ENCODE results near the gene UNC79. TPM values are rescaled to one million over a fixed set of nuclear protein-coding genes. Genes with fewer than 3 reads are reported as not detected.

UNC79 gene
- total RNA-seq, 2 donors from 2014 or later = 6.0 to 14.4 TPM

DNA sequence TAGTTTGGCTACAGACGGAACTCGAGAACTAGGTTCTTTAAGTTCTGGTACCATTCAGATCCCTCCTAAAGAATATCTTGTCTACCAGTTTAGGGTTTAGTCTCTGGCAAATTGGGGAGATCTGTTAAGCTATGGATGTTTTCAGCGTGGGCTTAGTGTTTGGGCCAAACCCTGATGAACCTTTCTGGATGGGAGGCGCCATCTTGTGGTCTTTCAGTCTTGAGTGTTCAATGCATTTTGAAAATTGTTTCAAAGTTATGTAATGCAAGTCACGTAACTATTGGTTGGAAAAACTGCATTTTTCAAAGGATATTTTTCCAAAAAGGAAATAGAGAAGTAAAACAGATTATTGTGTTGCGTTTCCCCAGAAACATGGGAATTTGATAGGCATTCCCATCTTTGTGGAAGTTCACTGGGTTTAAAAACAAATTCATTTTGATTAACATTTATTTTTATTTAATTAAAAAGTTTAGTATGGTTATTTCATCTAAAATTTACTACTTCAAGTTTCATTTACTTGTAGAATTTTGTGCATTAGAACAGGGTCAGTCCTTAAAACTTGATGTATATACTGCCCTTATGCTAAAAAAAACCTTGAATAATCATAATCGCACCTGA lies 188.5 kb downstream of the UNC79 start:
- H3K9me3 Mint-ChIP-seq = no peaks in the 10 kb centered on the region
- DNase-seq = peak; percentile 72

DNA sequence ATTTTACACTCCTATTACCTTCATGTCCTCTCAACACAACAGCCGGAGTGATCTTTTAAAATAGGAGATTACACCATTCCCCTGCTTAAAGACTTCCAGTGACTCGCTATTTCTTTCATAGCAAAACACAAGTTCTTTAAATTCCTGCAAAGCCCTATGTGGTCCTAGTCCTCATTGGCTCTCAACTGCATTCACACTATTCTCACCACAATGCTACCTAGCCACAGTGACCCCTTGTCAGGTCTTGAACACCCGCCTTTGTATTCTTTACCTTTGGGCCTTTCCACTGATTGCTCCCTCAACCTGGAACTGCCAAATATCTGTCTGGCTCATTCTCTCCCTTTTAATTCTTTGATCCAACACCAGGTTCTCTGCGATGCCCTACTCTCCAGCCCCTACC lies 197.3 kb downstream of the UNC79 start:
- TF ChIP-seq, protein P1, sequence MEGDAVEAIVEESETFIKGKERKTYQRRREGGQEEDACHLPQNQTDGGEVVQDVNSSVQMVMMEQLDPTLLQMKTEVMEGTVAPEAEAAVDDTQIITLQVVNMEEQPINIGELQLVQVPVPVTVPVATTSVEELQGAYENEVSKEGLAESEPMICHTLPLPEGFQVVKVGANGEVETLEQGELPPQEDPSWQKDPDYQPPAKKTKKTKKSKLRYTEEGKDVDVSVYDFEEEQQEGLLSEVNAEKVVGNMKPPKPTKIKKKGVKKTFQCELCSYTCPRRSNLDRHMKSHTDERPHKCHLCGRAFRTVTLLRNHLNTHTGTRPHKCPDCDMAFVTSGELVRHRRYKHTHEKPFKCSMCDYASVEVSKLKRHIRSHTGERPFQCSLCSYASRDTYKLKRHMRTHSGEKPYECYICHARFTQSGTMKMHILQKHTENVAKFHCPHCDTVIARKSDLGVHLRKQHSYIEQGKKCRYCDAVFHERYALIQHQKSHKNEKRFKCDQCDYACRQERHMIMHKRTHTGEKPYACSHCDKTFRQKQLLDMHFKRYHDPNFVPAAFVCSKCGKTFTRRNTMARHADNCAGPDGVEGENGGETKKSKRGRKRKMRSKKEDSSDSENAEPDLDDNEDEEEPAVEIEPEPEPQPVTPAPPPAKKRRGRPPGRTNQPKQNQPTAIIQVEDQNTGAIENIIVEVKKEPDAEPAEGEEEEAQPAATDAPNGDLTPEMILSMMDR (conservative IDR thresholded peaks at IDR 0.05) = no peak
- Mint-ChIP-seq H3K9me3 (no peaks in the 10 kb centered on the region), H3K27ac (no peak overlapping the region), H3K27me3 (ENCODE audit: insufficient read depth) (no peaks in the 10 kb centered on the region), H3K4me3 (no peak overlapping the region), H3K36me3 (ENCODE audit: low read depth) (no peaks in the 10 kb centered on the region), H3K4me1 (no peaks in the 10 kb centered on the region)
- peak; percentile 54 for DNase-seq
- Histone ChIP-seq H3K27ac (ENCODE audit: low read depth, low read length) (no peak overlapping the region), H3K27me3 (ENCODE audit: control insufficient read depth, insufficient read depth, low read length, poor library complexity, severe bottlenecking) (no peaks in the 10 kb centered on the region), H3K9me3 (ENCODE audit: control insufficient read depth, low read length) (no peaks in the 10 kb centered on the region), H3K4me1 (ENCODE audit: control insufficient read depth, insufficient read depth, low read length) (no peaks in the 10 kb centered on the region), H3K9ac (ENCODE audit: extremely low read depth, low read length, poor library complexity, severe bottlenecking) (no peak overlapping the region), H3K4me3 (ENCODE audit: low read length) (no peak overlapping the region), H3K36me3 (ENCODE audit: control insufficient read depth, insufficient read depth, low read length) (no peaks in the 10 kb centered on the region)
- WGBS, 2 experiments (ENCODE audit: insufficient coverage in 1 of 2, insufficient read length in 1 of 2) = 87 to 96% methylated on average over 3 to 4 of the region's 4 CpGs

More for the DNA sequence above, 188.5 kb downstream of the UNC79 start:
- TF ChIP-seq, protein P1 (conservative IDR thresholded peaks at IDR 0.05) = peak; percentile 84
- Histone ChIP-seq H3K4me3 (ENCODE audit: low read length) (no peak overlapping the region), H3K27me3 (ENCODE audit: control insufficient read depth, insufficient read depth, low read length, poor library complexity, severe bottlenecking) (no peaks in the 10 kb centered on the region), H3K36me3 (ENCODE audit: control insufficient read depth, insufficient read depth, low read length) (no peaks in the 10 kb centered on the region), H3K9me3 (ENCODE audit: control insufficient read depth, low read length) (no peaks in the 10 kb centered on the region), H3K4me1 (ENCODE audit: control insufficient read depth, insufficient read depth, low read length) (no peaks in the 10 kb centered on the region), H3K9ac (ENCODE audit: extremely low read depth, low read length, poor library complexity, severe bottlenecking) (no peak overlapping the region), H3K27ac (ENCODE audit: low read depth, low read length) (no peak overlapping the region)
- no peaks in the 10 kb centered on the region for H3K27me3 Mint-ChIP-seq (ENCODE audit: insufficient read depth)
- H3K4me1 Mint-ChIP-seq = no peaks in the 10 kb centered on the region
- H3K36me3 Mint-ChIP-seq (ENCODE audit: low read depth) = no peaks in the 10 kb centered on the region
- 60 to 62% methylated on average over 3 to 7 of the region's 7 CpGs for WGBS, 2 experiments (ENCODE audit: insufficient coverage in 1 of 2, insufficient read length in 1 of 2)
- H3K4me3 Mint-ChIP-seq = no peak overlapping the region
- H3K27ac Mint-ChIP-seq = no peak overlapping the region

GRCh38 chr14:93629643-93630042 lies 198.9 kb downstream of the UNC79 start:
- Mint-ChIP-seq H3K27me3 (ENCODE audit: insufficient read depth) (no peaks in the 10 kb centered on the region), H3K9me3 (no peaks in the 10 kb centered on the region), H3K36me3 (ENCODE audit: low read depth) (no peaks in the 10 kb centered on the region), H3K4me3 (no peak overlapping the region), H3K4me1 (no peaks in the 10 kb centered on the region), H3K27ac (no peak overlapping the region)
- no peaks in the 10 kb centered on the region for H3K9me3 ChIP-seq (ENCODE audit: control insufficient read depth, low read length)
- H3K4me3 ChIP-seq (ENCODE audit: low read length) = no peak overlapping the region
- TF ChIP-seq, protein P1 (conservative IDR thresholded peaks at IDR 0.05) = no peak
- DNase-seq = no peak
- no peaks in the 10 kb centered on the region for H3K27me3 ChIP-seq (ENCODE audit: control insufficient read depth, insufficient read depth, low read length, poor library complexity, severe bottlenecking)
- H3K27ac ChIP-seq (ENCODE audit: low read depth, low read length) = no peak overlapping the region
- H3K9ac ChIP-seq (ENCODE audit: extremely low read depth, low read length, poor library complexity, severe bottlenecking) = no peak overlapping the region
- H3K36me3 ChIP-seq (ENCODE audit: control insufficient read depth, insufficient read depth, low read length) = no peaks in the 10 kb centered on the region
- no peaks in the 10 kb centered on the region for H3K4me1 ChIP-seq (ENCODE audit: control insufficient read depth, insufficient read depth, low read length)
